Mucosa of gallbladder (tissue), 1 donor: Measurements from ENCODE around the gene PPP1R12A. TPM values are rescaled to one million over a fixed set of nuclear protein-coding genes. Genes with fewer than 3 reads are reported as not detected.

Experiments used
- DNase-seq: peaks from one replicate; pipeline ENCODE4 v3.0.0-alpha.2; 2020; ENCODE audit warnings: low spot score
- total RNA-seq: library from RNA; stranded (reverse); gene quantifications from one replicate; pipeline ENCODE4 v1.2.1, GENCODE V29; 2021
- donor health status: DM: no; HTN: no; CAD: no.

PPP1R12A gene
- total RNA-seq, 1 donor from 2014 or later, result 136 TPM

GRCh38 chr12:79935624-79936345, 888 bp upstream of the PPP1R12A start:
- no peak for DNase-seq

GRCh38 chr12:79934281-79935020, 446 bp downstream of the PPP1R12A start:
- no peak for DNase-seq

- DNase-seq, result no peak
These were observed 1.2 kb downstream of the PPP1R12A start for GRCh38 chr12:79933532-79934264.

GRCh38 chr12:79933043-79933442, 1.9 kb downstream of the PPP1R12A start:
- no peak for DNase-seq

- DNase-seq, result no peak
These were observed 2.5 kb downstream of the PPP1R12A start for GRCh38 chr12:79932357-79932756.

GRCh38 chr12:79929065-79929464, 5.8 kb downstream of the PPP1R12A start:
- no peak for DNase-seq

GRCh38 chr12:79927772-79928474, 7.0 kb downstream of the PPP1R12A start:
- no peak for DNase-seq

- DNase-seq, result no peak
These were observed 7.9 kb downstream of the PPP1R12A start for GRCh38 chr12:79926951-79927350.

- no peak for DNase-seq
These were observed 9.4 kb downstream of the PPP1R12A start for GRCh38 chr12:79925492-79925891.

GRCh38 chr12:79921786-79922185, 13.1 kb downstream of the PPP1R12A start:
- DNase-seq, result no peak

GRCh38 chr12:79920421-79921238, 14.3 kb downstream of the PPP1R12A start:
- no peak for DNase-seq

- DNase-seq, result no peak
These were observed 15.1 kb downstream of the PPP1R12A start for GRCh38 chr12:79919762-79920161.

- no peak for DNase-seq
These were observed 18.1 kb downstream of the PPP1R12A start for GRCh38 chr12:79916826-79917225.

GRCh38 chr12:79911889-79912656, 22.8 kb downstream of the PPP1R12A start:
- DNase-seq, result no peak

- DNase-seq, result no peak
These were observed 26.5 kb downstream of the PPP1R12A start for GRCh38 chr12:79908366-79908765.

GRCh38 chr12:79901506-79901905, 33.4 kb downstream of the PPP1R12A start:
- no peak for DNase-seq

GRCh38 chr12:79900951-79901350, 33.9 kb downstream of the PPP1R12A start:
- DNase-seq, result no peak

GRCh38 chr12:79900199-79900598, 34.7 kb downstream of the PPP1R12A start:
- no peak for DNase-seq

- no peak for DNase-seq
These were observed 37.3 kb downstream of the PPP1R12A start for GRCh38 chr12:79897617-79898016.

GRCh38 chr12:79895804-79896203, 39.1 kb downstream of the PPP1R12A start:
- no peak for DNase-seq
